H9 (cell line): ENCODE data around the gene SUPT5H. TPM values are rescaled to one million over a fixed set of nuclear protein-coding genes. Genes with fewer than 3 reads are reported as not detected.
A peak's percentile ranks its signal among the peaks of the same experiment; 100 is the strongest.

Source experiments
- DNase-seq: peaks from one replicate; pipeline ENCODE4 v3.0.0-alpha.2; 2017
- H2AFZ ChIP-seq: one replicate; pipeline ENCODE4 v1.6.1; 2013; ENCODE audit warnings: mild to moderate bottlenecking, low read length, control low read depth, moderate library complexity
- H2AK5ac ChIP-seq: 2 replicates; pipeline ENCODE4 v1.6.1; 2013; ENCODE audit warnings: low read length, control low read depth, mixed read lengths; ENCODE audit not compliant: insufficient read length
- H2BK120ac ChIP-seq: one replicate; pipeline ENCODE4 v1.6.1; 2013; ENCODE audit warnings: low read depth, mild to moderate bottlenecking, low read length, control low read depth, inconsistent platforms; ENCODE audit not compliant: poor library complexity, severe bottlenecking
- H2BK12ac ChIP-seq: 2 replicates; pipeline ENCODE4 v1.6.1; 2013; ENCODE audit warnings: low read length, control low read depth, mixed read lengths, low read depth; ENCODE audit not compliant: insufficient read length
- H2BK15ac ChIP-seq: 2 replicates; pipeline ENCODE4 v1.6.1; 2013; ENCODE audit warnings: low read depth, low read length, control low read depth
- H2BK20ac ChIP-seq: one replicate; pipeline ENCODE4 v1.6.1; 2013; ENCODE audit warnings: low read depth, mild to moderate bottlenecking, low read length, control low read depth, inconsistent platforms; ENCODE audit not compliant: poor library complexity, severe bottlenecking
- H2BK5ac ChIP-seq: 2 replicates; pipeline ENCODE4 v1.6.1; 2013; ENCODE audit warnings: low read length, control low read depth, mixed read lengths; ENCODE audit not compliant: insufficient read length
- H3K14ac ChIP-seq: 2 replicates; pipeline ENCODE4 v1.6.1; 2013; ENCODE audit warnings: low read length, control low read depth; ENCODE audit not compliant: insufficient read depth
- H3K18ac ChIP-seq: 2 replicates; pipeline ENCODE4 v1.6.1; 2013; ENCODE audit warnings: low read depth, mild to moderate bottlenecking, mixed read lengths, low read length, control low read depth; ENCODE audit not compliant: insufficient read length
- H3K23ac ChIP-seq: 2 replicates; pipeline ENCODE4 v1.6.1; 2013; ENCODE audit warnings: low read length, control low read depth, mixed read lengths, low read depth; ENCODE audit not compliant: insufficient read length
- H3K23me2 ChIP-seq: 2 replicates; pipeline ENCODE4 v1.6.1; 2013; ENCODE audit warnings: low read depth, mild to moderate bottlenecking, mixed read lengths, low read length, control low read depth; ENCODE audit not compliant: insufficient read length, poor library complexity, severe bottlenecking
- H3K27ac ChIP-seq: 2 replicates; pipeline ENCODE4 v1.5.1; 2013; ENCODE audit warnings: low read length, control low read depth, mixed read lengths, low read depth; ENCODE audit not compliant: insufficient read length
- H3K27me3 ChIP-seq: 2 replicates; pipeline ENCODE4 v1.6.1; 2013; ENCODE audit warnings: low read length, control low read depth, inconsistent platforms; ENCODE audit not compliant: insufficient read depth
- H3K4ac ChIP-seq: 2 replicates; pipeline ENCODE4 v1.6.1; 2013; ENCODE audit warnings: low read depth, mild to moderate bottlenecking, control low read depth, inconsistent platforms, low read length, moderate library complexity
- H3K4me1 ChIP-seq: 2 replicates; pipeline ENCODE4 v1.6.1; 2013; ENCODE audit warnings: low read length, control low read depth, inconsistent platforms; ENCODE audit not compliant: insufficient read depth
- H3K4me2 ChIP-seq: 2 replicates; pipeline ENCODE4 v1.6.1; 2013; ENCODE audit warnings: low read length, control low read depth, mixed read lengths; ENCODE audit not compliant: insufficient read length, insufficient read depth
- H3K56ac ChIP-seq: 2 replicates; pipeline ENCODE4 v1.6.1; 2013; ENCODE audit warnings: low read depth, mild to moderate bottlenecking, mixed read lengths, low read length, control low read depth; ENCODE audit not compliant: insufficient read length
- H3K79me1 ChIP-seq: 2 replicates; pipeline ENCODE4 v1.6.1; 2013; ENCODE audit warnings: low read depth, mild to moderate bottlenecking, moderate library complexity, low read length, control low read depth, inconsistent platforms; ENCODE audit not compliant: insufficient read depth, poor library complexity, severe bottlenecking
- H3K79me2 ChIP-seq: 2 replicates; pipeline ENCODE4 v1.6.1; 2013; ENCODE audit warnings: low read length, control low read depth, inconsistent platforms; ENCODE audit not compliant: insufficient read depth
- H3K9ac ChIP-seq: 2 replicates; pipeline ENCODE4 v1.6.1; 2013; ENCODE audit warnings: low read length, control low read depth, mixed read lengths; ENCODE audit not compliant: insufficient read length; ENCODE audit errors: extremely low read depth
- H3K9me3 ChIP-seq: one replicate; pipeline ENCODE4 v1.6.1; 2013; ENCODE audit warnings: low read depth, low read length, inconsistent platforms; ENCODE audit not compliant: control insufficient read depth
- H3T11ph ChIP-seq: one replicate; pipeline ENCODE4 v1.6.1; 2013; ENCODE audit warnings: mild to moderate bottlenecking, low read length, control low read depth, inconsistent platforms
- H4K20me1 ChIP-seq: one replicate; pipeline ENCODE4 v1.6.1; 2013; ENCODE audit not compliant: control insufficient read depth, insufficient read length, insufficient read depth
- H4K5ac ChIP-seq: 2 replicates; pipeline ENCODE4 v1.6.1; 2013; ENCODE audit warnings: low read depth, mild to moderate bottlenecking, mixed read lengths, low read length, control low read depth; ENCODE audit not compliant: insufficient read length
- H4K8ac ChIP-seq: replicated peaks from 2 replicates; pipeline ENCODE4 v1.6.1; 2013; ENCODE audit warnings: low read length, control low read depth, mixed read lengths, low read depth; ENCODE audit not compliant: insufficient read length
- H4K91ac ChIP-seq: 2 replicates; pipeline ENCODE4 v1.6.1; 2013; ENCODE audit warnings: low read depth, mild to moderate bottlenecking, moderate library complexity, mixed read lengths, low read length, control low read depth; ENCODE audit not compliant: insufficient read length
- H3K27ac Mint-ChIP-seq, 3 experiments: 2 replicates in 2 of 3; 3 replicates in 1 of 3; pipeline ENCODE4 v1.8.0; 2020 to 2021; ENCODE audit warnings: mixed read lengths in 3 of 3, mild to moderate bottlenecking in 1 of 3, moderate library complexity in 1 of 3
- H3K27me3 Mint-ChIP-seq: 2 replicates; pipeline ENCODE4 v1.8.0; 2021; ENCODE audit warnings: low read depth, mild to moderate bottlenecking, moderate library complexity, mixed read lengths
- H3K36me3 Mint-ChIP-seq, 3 experiments: 2 replicates in 2 of 3; 3 replicates in 1 of 3; pipeline ENCODE4 v1.8.0; 2020 to 2021; ENCODE audit warnings: low read depth in 3 of 3, mixed read lengths in 3 of 3; ENCODE audit not compliant: insufficient read depth in 1 of 3
- H3K4me1 Mint-ChIP-seq, 2 experiments: 2 replicates each; pipeline ENCODE4 v1.8.0; 2020; ENCODE audit warnings: mixed read lengths in 2 of 2
- H3K4me3 Mint-ChIP-seq, 2 experiments: 2 replicates in 1 of 2; 3 replicates in 1 of 2; pipeline ENCODE4 v1.8.0; 2020 to 2021; ENCODE audit warnings: mild to moderate bottlenecking in 2 of 2, mixed read lengths in 2 of 2, moderate library complexity in 1 of 2
- H3K9me3 Mint-ChIP-seq, 2 experiments: 2 replicates in 1 of 2; 3 replicates in 1 of 2; pipeline ENCODE4 v1.8.0; 2020; ENCODE audit warnings: mild to moderate bottlenecking in 2 of 2, mixed read lengths in 2 of 2, moderate library complexity in 1 of 2
- WGBS: extraction: QIAGEN DNeasy Blood & Tissue Kit; methylation state at CpG from one replicate; pipeline ENCODE4 v1.1.7; 2013; ENCODE audit warnings: missing lambda C conversion rate, low lambda C conversion rate, mixed read lengths; ENCODE audit not compliant: insufficient read length; ENCODE audit errors: extremely low coverage; 5-methylcytosine and 5-hydroxymethylcytosine counted together
- total RNA-seq: library from RNA; stranded (reverse); gene quantifications from 2 replicates; pipeline ENCODE4 v1.2.1, GENCODE V29; 2021
- TF ChIP-seq, protein P1 (sequence below): fragments of 200-600 bp; sonication (generic); conservative IDR thresholded peaks from 3 replicates; pipeline ENCODE4 v1.8.0; 2021; ENCODE audit warnings: antibody characterized with exemption, mild to moderate bottlenecking

Gene SUPT5H
- total RNA-seq, 1 experiment from 2014 or later = 145 TPM

GRCh38 chr19:39412867-39413271 lies 32.5 kb upstream of the SUPT5H start:
- H3K79me1 ChIP-seq = peaks cover 6% of the 10 kb centered on the region
- H2BK20ac ChIP-seq = no peak overlapping the region
- peak overlapping the region; percentile 58 to 91 (median 77); a peak in 6 of 7 replicates for H3K27ac Mint-ChIP-seq
- no peak overlapping the region for H2BK15ac ChIP-seq
- no peak overlapping the region for H4K8ac ChIP-seq
- no peak overlapping the region for H3K23ac ChIP-seq
- peaks cover 6% of the 10 kb centered on the region; the same call in 1 of the 2 replicates for H3K79me2 ChIP-seq
- H3K9me3 ChIP-seq = no peaks in the 10 kb centered on the region
- H3K18ac ChIP-seq = peak overlapping the region; percentile 83
- H3K4me2 ChIP-seq = peak overlapping the region; percentile 89
- H3K23me2 ChIP-seq = peaks cover 10% of the 10 kb centered on the region
- H3K27me3 Mint-ChIP-seq = peaks cover 1% of the 10 kb centered on the region; the same call in 1 of the 2 replicates
- H3T11ph ChIP-seq = no peak overlapping the region
- no peak overlapping the region for H2BK12ac ChIP-seq
- peak overlapping the region; percentile 26 for H2BK120ac ChIP-seq
- no peak overlapping the region; the same call in 1 of the 2 replicates for H3K4ac ChIP-seq
- H3K56ac ChIP-seq = no peak overlapping the region
- H3K27ac ChIP-seq = no peak overlapping the region
- no peak overlapping the region for H4K5ac ChIP-seq
- no peak overlapping the region for H2AK5ac ChIP-seq
- no peak overlapping the region for H4K91ac ChIP-seq
- H2BK5ac ChIP-seq = no peak overlapping the region
- no CpG with 5 or more reads among the region's 24 CpGs for WGBS
- peaks cover 4% of the 10 kb centered on the region; the same call in 1 of the 2 replicates for H3K4me1 ChIP-seq
- peaks cover 40 to 48% of the 10 kb centered on the region in 2 experiments for H3K4me1 Mint-ChIP-seq
- peaks cover 2% of the 10 kb centered on the region for H4K20me1 ChIP-seq
- H3K14ac ChIP-seq = peak overlapping the region; percentile 33
- no peak overlapping the region for H2AFZ ChIP-seq
- H3K9me3 Mint-ChIP-seq = no peaks in the 10 kb centered on the region; a peak in 1 of 5 replicates
- TF ChIP-seq, protein P1, sequence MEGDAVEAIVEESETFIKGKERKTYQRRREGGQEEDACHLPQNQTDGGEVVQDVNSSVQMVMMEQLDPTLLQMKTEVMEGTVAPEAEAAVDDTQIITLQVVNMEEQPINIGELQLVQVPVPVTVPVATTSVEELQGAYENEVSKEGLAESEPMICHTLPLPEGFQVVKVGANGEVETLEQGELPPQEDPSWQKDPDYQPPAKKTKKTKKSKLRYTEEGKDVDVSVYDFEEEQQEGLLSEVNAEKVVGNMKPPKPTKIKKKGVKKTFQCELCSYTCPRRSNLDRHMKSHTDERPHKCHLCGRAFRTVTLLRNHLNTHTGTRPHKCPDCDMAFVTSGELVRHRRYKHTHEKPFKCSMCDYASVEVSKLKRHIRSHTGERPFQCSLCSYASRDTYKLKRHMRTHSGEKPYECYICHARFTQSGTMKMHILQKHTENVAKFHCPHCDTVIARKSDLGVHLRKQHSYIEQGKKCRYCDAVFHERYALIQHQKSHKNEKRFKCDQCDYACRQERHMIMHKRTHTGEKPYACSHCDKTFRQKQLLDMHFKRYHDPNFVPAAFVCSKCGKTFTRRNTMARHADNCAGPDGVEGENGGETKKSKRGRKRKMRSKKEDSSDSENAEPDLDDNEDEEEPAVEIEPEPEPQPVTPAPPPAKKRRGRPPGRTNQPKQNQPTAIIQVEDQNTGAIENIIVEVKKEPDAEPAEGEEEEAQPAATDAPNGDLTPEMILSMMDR = no peak; the same call in 2 of the 3 replicates
- peak overlapping the region; percentile 85 for H3K9ac ChIP-seq
- H3K27me3 ChIP-seq = no peaks in the 10 kb centered on the region
- DNase-seq = no peak
- H3K4me3 Mint-ChIP-seq = peak overlapping the region; percentile 96 to 97
- peaks cover 13 to 47% (median 32%) of the 10 kb centered on the region in 3 experiments for H3K36me3 Mint-ChIP-seq
